Tibial nerve (tissue), 4 donors: Measurements from ENCODE around the gene KANSL3. TPM values are rescaled to one million over a fixed set of nuclear protein-coding genes. Genes with fewer than 3 reads are reported as not detected.

Experiments used
- DNase-seq, 2 donors: peaks; one replicate each; pipeline ENCODE4 v3.0.0-alpha.2; 2019; ENCODE audit warnings: low spot score in 2 of 2
- H3K27ac ChIP-seq, 4 donors: fragments of 200-600 bp; sonication (generic) in 3 of 4; one replicate each; pipeline ENCODE4 v1.5.1; 2017 to 2019; ENCODE audit warnings: mild to moderate bottlenecking in 1 of 4
- H3K27me3 ChIP-seq, 2 donors: fragments of 200-600 bp; sonication (generic) in 1 of 2; one replicate each; pipeline versions ENCODE4 v1.5.1 to v1.6.0; 2017 to 2019
- H3K36me3 ChIP-seq, 3 donors: fragments of 200-600 bp; sonication (generic); one replicate each; pipeline ENCODE4 v1.5.1; 2018 to 2019
- H3K4me1 ChIP-seq, 4 donors: fragments of 200-600 bp; sonication (generic) in 3 of 4; one replicate each; pipeline ENCODE4 v1.5.1; 2017 to 2019
- H3K4me3 ChIP-seq, 4 donors: fragments of 200-600 bp; sonication (generic) in 3 of 4; one replicate each; pipeline ENCODE4 v1.5.1; 2017 to 2019; ENCODE audit warnings: mild to moderate bottlenecking in 1 of 4, moderate library complexity in 1 of 4
- H3K9me3 ChIP-seq, 4 donors: fragments of 200-600 bp; sonication (generic) in 3 of 4; one replicate each; pipeline ENCODE4 v1.5.1; 2017 to 2019
- EP300 ChIP-seq, 2 donors: sonication (generic); formaldehyde crosslinking; IDR thresholded peaks; one replicate each; pipeline ENCODE4 v1.6.1; 2017; ENCODE audit warnings: antibody characterized with exemption in 2 of 2, mild to moderate bottlenecking in 1 of 2
- POLR2A ChIP-seq, 2 donors: fragments of 450-650 bp; IDR thresholded peaks; one replicate each; pipeline ENCODE4 v1.6.1; 2017; ENCODE audit warnings: antibody characterized with exemption in 2 of 2, mild to moderate bottlenecking in 2 of 2, moderate library complexity in 2 of 2
- WGBS, 2 donors: methylation state at CpG; one replicate each; pipeline ENCODE4 v1.1.5; 2018; 5-methylcytosine and 5-hydroxymethylcytosine counted together
- total RNA-seq, 4 donors: library from RNA; depleted of rRNA; stranded (reverse); fragments of >200 nt; gene quantifications; one replicate each; pipeline ENCODE4 v1.1.0, GENCODE V29; 2016
- TF ChIP-seq, protein P1 (sequence below), 5 experiments: fragments of 200-600 bp in 3 of 5; fragments of 450-650 bp in 2 of 5; sonication (generic) in 3 of 5; IDR thresholded peaks; one replicate each; pipeline ENCODE4 v1.5.1; 2016 to 2019; ENCODE audit warnings: antibody characterized with exemption in 5 of 5, mild to moderate bottlenecking in 3 of 5, moderate library complexity in 2 of 5

The KANSL3 gene
- total RNA-seq, 4 donors from 2014 or later, result 55.7 to 87.0 (median 59.2) TPM

DNA sequence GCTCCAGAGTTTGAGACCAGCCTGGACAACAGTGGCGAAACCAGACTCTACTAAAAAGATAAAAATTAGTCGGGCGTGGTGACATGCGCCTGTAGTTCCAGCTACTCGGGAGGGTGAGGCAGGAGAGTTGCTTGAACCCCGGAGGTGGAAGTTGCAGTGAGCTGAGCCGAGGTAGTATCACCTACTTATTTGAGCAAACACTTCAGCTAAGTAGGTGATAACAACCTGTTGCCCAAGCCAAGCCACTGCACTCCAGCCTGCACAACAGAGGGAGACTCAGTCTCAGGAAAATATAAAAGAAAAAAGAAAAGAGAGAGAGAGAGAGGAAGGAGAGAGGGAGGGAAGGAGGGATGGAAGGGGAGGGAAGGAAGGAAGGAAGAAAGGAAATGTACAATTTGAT lies 25.7 kb upstream of the KANSL3 start:
- Histone ChIP-seq H3K27me3 (no peaks in the 10 kb centered on the region), H3K27ac (no peak overlapping the region), H3K4me1 (no peaks in the 10 kb centered on the region), H3K36me3 (no peaks in the 10 kb centered on the region), H3K4me3 (no peak overlapping the region), H3K9me3 (peaks cover 0 to 8% (median 0%) of the 10 kb centered on the region in 4 donors)
- DNase-seq, result no peak
- TF ChIP-seq, protein P1, sequence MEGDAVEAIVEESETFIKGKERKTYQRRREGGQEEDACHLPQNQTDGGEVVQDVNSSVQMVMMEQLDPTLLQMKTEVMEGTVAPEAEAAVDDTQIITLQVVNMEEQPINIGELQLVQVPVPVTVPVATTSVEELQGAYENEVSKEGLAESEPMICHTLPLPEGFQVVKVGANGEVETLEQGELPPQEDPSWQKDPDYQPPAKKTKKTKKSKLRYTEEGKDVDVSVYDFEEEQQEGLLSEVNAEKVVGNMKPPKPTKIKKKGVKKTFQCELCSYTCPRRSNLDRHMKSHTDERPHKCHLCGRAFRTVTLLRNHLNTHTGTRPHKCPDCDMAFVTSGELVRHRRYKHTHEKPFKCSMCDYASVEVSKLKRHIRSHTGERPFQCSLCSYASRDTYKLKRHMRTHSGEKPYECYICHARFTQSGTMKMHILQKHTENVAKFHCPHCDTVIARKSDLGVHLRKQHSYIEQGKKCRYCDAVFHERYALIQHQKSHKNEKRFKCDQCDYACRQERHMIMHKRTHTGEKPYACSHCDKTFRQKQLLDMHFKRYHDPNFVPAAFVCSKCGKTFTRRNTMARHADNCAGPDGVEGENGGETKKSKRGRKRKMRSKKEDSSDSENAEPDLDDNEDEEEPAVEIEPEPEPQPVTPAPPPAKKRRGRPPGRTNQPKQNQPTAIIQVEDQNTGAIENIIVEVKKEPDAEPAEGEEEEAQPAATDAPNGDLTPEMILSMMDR (IDR thresholded peaks at IDR 0.05), result no peak
- TF ChIP-seq EP300 (IDR thresholded peaks at IDR 0.05) (no peak), POLR2A (IDR thresholded peaks at IDR 0.05) (no peak)
- WGBS, 2 donors, result 87 to 89% methylated on average over 7 of the region's 7 CpGs

DNA sequence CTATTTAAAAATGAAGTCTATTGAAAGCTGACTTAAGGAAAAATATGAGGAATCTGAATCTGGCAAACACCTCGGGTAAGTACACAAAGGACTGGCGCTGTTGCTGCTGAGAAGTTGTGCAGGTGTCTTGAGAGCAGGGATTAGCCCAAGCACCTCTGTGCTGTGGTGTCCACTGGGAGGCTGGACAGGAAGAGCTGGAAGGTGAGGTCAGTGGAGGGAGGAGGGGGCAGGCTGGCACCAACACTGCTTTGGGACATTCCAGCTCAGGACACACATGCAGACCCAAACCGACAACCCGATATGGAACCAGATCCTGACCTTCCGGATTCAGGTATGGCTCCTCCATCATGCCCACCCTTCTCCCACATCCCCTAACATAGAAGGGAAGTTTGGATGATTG lies 25.1 kb upstream of the KANSL3 start:
- Histone ChIP-seq H3K27me3 (no peaks in the 10 kb centered on the region), H3K4me1 (no peaks in the 10 kb centered on the region), H3K36me3 (no peaks in the 10 kb centered on the region), H3K9me3 (peaks cover 0 to 8% (median 0%) of the 10 kb centered on the region in 4 donors), H3K27ac (no peak overlapping the region), H3K4me3 (no peak overlapping the region)
- DNase-seq, result no peak
- TF ChIP-seq EP300 (IDR thresholded peaks at IDR 0.05) (no peak), POLR2A (IDR thresholded peaks at IDR 0.05) (no peak)
- TF ChIP-seq, protein P1 (IDR thresholded peaks at IDR 0.05), result no peak
- WGBS, 2 donors, result 85 to 89% methylated on average over 5 of the region's 5 CpGs

DNA sequence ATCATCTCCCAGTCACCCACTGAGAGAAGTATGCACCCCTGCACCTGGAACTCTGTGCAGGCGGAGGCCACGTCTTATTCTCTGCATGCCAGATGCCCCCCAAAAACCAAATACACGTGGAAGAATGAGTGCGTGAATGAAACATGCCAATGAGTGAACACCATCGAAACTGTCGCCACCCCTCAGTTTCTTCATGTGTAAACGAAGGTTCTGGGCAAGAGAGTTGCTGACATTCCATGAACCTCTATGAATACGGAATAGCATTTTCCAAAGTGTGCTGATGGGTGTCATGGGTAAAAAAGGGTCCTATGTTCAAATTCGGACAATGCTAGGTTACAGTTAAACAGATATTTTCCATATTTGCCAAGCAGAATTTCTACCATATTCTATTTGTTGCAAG lies 24.2 kb upstream of the KANSL3 start:
- 89 to 90% methylated on average over 9 of the region's 9 CpGs for WGBS, 2 donors
- Histone ChIP-seq H3K4me1 (no peaks in the 10 kb centered on the region), H3K4me3 (no peak overlapping the region), H3K9me3 (peaks cover 0 to 8% (median 0%) of the 10 kb centered on the region in 4 donors), H3K27ac (no peak overlapping the region), H3K36me3 (no peaks in the 10 kb centered on the region), H3K27me3 (no peaks in the 10 kb centered on the region)
- TF ChIP-seq, protein P1 (IDR thresholded peaks at IDR 0.05), result no peak
- TF ChIP-seq POLR2A (IDR thresholded peaks at IDR 0.05) (no peak), EP300 (IDR thresholded peaks at IDR 0.05) (no peak)
- no peak for DNase-seq

DNA sequence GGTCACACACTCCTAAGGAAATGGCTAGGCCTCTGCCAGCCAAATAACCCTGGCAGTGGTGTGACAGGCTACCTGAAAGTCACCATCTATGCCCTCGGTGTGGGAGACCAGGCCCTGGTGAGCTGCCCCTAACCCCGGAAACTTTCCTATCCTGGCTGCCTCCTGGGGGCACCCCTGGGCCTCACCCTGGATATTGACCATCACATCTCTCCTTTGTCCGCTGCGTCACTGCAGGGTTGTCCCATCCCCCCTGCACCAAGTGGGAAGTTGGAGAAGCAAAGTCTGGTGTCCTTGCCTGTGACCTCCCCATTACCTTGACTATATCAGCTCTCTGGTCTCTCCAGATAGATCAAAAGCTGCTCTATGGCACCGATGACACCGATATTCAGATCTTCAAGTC lies 23.2 kb upstream of the KANSL3 start:
- TF ChIP-seq, protein P1 (IDR thresholded peaks at IDR 0.05), result no peak
- TF ChIP-seq EP300 (IDR thresholded peaks at IDR 0.05) (no peak), POLR2A (IDR thresholded peaks at IDR 0.05) (no peak)
- DNase-seq, result no peak
- no peak overlapping the region for H3K27ac ChIP-seq
- no peaks in the 10 kb centered on the region for H3K4me1 ChIP-seq
- H3K9me3 ChIP-seq, result peaks cover 0 to 8% (median 0%) of the 10 kb centered on the region in 4 donors
- H3K27me3 ChIP-seq, result no peaks in the 10 kb centered on the region
- no peaks in the 10 kb centered on the region for H3K36me3 ChIP-seq
- no peak overlapping the region for H3K4me3 ChIP-seq
- WGBS, 2 donors, result 93 to 94% methylated on average over 6 of the region's 6 CpGs

DNA sequence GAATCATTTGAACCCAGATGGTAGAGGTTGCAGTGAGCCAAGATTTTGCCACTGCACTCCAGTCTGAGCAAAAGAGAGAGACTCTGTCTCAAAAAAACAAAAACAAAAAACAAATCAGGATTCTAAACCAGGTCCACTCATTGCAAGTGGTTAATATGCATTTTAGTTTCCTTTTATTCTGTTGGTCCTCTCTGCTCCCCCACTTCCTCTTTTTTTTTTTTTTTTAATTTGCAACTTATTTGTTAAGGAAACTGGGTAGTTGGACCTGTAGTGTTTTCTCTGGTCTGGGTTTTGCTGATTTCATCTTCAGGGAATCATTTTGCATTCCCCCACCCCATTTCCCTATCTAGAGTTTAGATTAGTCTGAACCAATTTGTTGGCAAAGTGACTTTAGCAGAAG lies 18.4 kb upstream of the KANSL3 start:
- Histone ChIP-seq H3K4me3 (no peak overlapping the region), H3K27me3 (no peaks in the 10 kb centered on the region), H3K36me3 (no peaks in the 10 kb centered on the region), H3K27ac (no peak overlapping the region), H3K4me1 (no peaks in the 10 kb centered on the region), H3K9me3 (no peaks in the 10 kb centered on the region)
- TF ChIP-seq, protein P1 (IDR thresholded peaks at IDR 0.05), result no peak
- no peak for TF ChIP-seq POLR2A (IDR thresholded peaks at IDR 0.05)
- no peak for TF ChIP-seq EP300 (IDR thresholded peaks at IDR 0.05)
- DNase-seq, result no peak
